Transverse colon (tissue), 3 donors: ENCODE data around the gene SAV1.
"Not testable (repeated sequence)": the region's sequence is repeated elsewhere in the genome, so short reads cannot be mapped to it uniquely, and the experiment has no call there.

Experiments used
- EP300 ChIP-seq: sonication (generic); formaldehyde crosslinking; IDR thresholded peaks from one replicate; pipeline ENCODE4 v1.6.1; 2017; ENCODE audit warnings: antibody characterized with exemption, low read depth
- POLR2A ChIP-seq: fragments of 450-650 bp; IDR thresholded peaks from one replicate; pipeline ENCODE4 v1.6.1; 2016; ENCODE audit warnings: antibody characterized with exemption, mild to moderate bottlenecking, moderate library complexity
- TF ChIP-seq, protein P1 (sequence below), 5 experiments: fragments of 200-600 bp in 3 of 5; fragments of 450-650 bp in 2 of 5; sonication (generic) in 3 of 5; IDR thresholded peaks; 1 replicate in 2 of 5; 2 replicates in 3 of 5; pipeline ENCODE4 v1.5.1; 2016 to 2017; ENCODE audit warnings: antibody characterized with exemption in 5 of 5, inconsistent platforms in 3 of 5, mild to moderate bottlenecking in 2 of 5, moderate library complexity in 1 of 5

DNA sequence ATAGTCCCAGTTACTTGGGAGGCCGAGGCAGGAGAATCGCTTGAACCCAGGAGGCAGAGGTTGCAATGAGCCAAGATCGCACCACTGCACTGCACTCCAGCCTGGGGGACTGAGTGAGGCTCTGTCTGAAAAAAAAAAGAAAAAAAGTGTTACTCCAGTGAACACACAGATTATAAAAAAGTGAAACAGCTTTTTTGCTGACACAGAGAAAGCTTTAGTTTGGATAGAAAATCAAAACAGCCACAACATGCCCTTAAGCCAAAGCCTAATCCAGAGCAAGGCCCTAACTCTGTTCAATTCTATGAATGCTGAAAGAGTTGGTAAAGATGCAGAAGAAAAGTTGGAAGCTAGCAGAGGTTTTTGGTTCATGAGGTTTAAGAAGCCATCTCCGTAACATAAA, 43.2 kb downstream of the SAV1 start:
- TF ChIP-seq, protein P1, sequence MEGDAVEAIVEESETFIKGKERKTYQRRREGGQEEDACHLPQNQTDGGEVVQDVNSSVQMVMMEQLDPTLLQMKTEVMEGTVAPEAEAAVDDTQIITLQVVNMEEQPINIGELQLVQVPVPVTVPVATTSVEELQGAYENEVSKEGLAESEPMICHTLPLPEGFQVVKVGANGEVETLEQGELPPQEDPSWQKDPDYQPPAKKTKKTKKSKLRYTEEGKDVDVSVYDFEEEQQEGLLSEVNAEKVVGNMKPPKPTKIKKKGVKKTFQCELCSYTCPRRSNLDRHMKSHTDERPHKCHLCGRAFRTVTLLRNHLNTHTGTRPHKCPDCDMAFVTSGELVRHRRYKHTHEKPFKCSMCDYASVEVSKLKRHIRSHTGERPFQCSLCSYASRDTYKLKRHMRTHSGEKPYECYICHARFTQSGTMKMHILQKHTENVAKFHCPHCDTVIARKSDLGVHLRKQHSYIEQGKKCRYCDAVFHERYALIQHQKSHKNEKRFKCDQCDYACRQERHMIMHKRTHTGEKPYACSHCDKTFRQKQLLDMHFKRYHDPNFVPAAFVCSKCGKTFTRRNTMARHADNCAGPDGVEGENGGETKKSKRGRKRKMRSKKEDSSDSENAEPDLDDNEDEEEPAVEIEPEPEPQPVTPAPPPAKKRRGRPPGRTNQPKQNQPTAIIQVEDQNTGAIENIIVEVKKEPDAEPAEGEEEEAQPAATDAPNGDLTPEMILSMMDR (IDR thresholded peaks at IDR 0.05) = not testable (repeated sequence)
- not testable (repeated sequence) for TF ChIP-seq POLR2A, EP300
